GM21723 (cell line): ENCODE measurements around the gene OR52E4.

Experiments
- ATAC-seq: cut with Tn5 transposase; IDR thresholded peaks from one replicate; pipeline ENCODE4 v1.9.1; 2021; ENCODE audit warnings: mild to moderate bottlenecking, moderate library complexity; ENCODE audit not compliant: unreplicated experiment

OR52E4 gene

GRCh38 chr11:5928811-5929210 lies 48.4 kb downstream of the OR52E4 start:
- ATAC-seq = no peak

- ATAC-seq = no peak
Observed at GRCh38 chr11:5929571-5930368, 49.3 kb downstream of the OR52E4 start.

GRCh38 chr11:5930614-5931013 lies 50.2 kb downstream of the OR52E4 start:
- ATAC-seq = no peak

- ATAC-seq = no peak
Observed at GRCh38 chr11:5931061-5931460, 50.6 kb downstream of the OR52E4 start.

GRCh38 chr11:5932671-5933070 lies 52.2 kb downstream of the OR52E4 start:
- ATAC-seq = no peak

- no peak for ATAC-seq
Observed at GRCh38 chr11:5933116-5933515, 52.7 kb downstream of the OR52E4 start.
